Smooth muscle cell (in vitro differentiated cells): ENCODE measurements around the gene OR8B3. TPM values are rescaled to one million over a fixed set of nuclear protein-coding genes. Genes with fewer than 3 reads are reported as not detected.

ENCODE experiments used
- DNase-seq: peaks from one replicate; lab custom pipeline; 2025; ENCODE audit not compliant: unreplicated experiment; lab: John Stamatoyannopoulos, UW
- H2AFZ ChIP-seq: fragments of 200-600 bp; sonication (generic); 2 replicates; pipeline ENCODE4 v1.6.0; 2016; ENCODE audit warnings: antibody characterized with exemption, low read depth, mild to moderate bottlenecking
- H3F3A ChIP-seq: fragments of 200-600 bp; sonication (generic); 2 replicates; pipeline ENCODE4 v1.6.0; 2017; ENCODE audit warnings: antibody characterized with exemption, low read depth
- H3K27ac ChIP-seq: fragments of 200-600 bp; sonication (generic); 2 replicates; pipeline ENCODE4 v1.5.1; 2016; ENCODE audit warnings: low read depth, mild to moderate bottlenecking
- H3K27me3 ChIP-seq: fragments of 200-600 bp; sonication (generic); 2 replicates; pipeline ENCODE4 v1.6.1; 2016; ENCODE audit warnings: low read depth, mild to moderate bottlenecking
- H3K36me3 ChIP-seq: fragments of 200-600 bp; sonication (generic); 2 replicates; pipeline ENCODE4 v1.5.1; 2016; ENCODE audit warnings: low read depth
- H3K4me1 ChIP-seq: fragments of 200-600 bp; sonication (generic); 2 replicates; pipeline ENCODE4 v1.5.1; 2016; ENCODE audit warnings: low read depth
- H3K4me2 ChIP-seq: fragments of 200-600 bp; sonication (generic); 2 replicates; pipeline ENCODE4 v1.6.0; 2016; ENCODE audit warnings: mild to moderate bottlenecking
- H3K4me3 ChIP-seq: fragments of 200-600 bp; sonication (generic); 2 replicates; pipeline ENCODE4 v1.5.1; 2016; ENCODE audit warnings: mild to moderate bottlenecking
- H3K79me2 ChIP-seq: fragments of 200-600 bp; sonication (generic); 2 replicates; pipeline ENCODE4 v1.6.0; 2016; ENCODE audit warnings: low read depth, mild to moderate bottlenecking
- H3K9ac ChIP-seq: fragments of 200-600 bp; sonication (generic); 2 replicates; pipeline ENCODE4 v1.6.0; 2016; ENCODE audit warnings: low read depth
- H3K9me3 ChIP-seq: fragments of 200-600 bp; sonication (generic); replicated peaks from 2 replicates; pipeline ENCODE4 v1.5.1; 2016; ENCODE audit warnings: low read depth
- H4K20me1 ChIP-seq: fragments of 200-600 bp; sonication (generic); 2 replicates; pipeline ENCODE4 v1.6.0; 2016; ENCODE audit warnings: low read depth
- WGBS: methylation state at CpG from one replicate; pipeline ENCODE4 v1.1.7; 2016; ENCODE audit warnings: low lambda C conversion rate; 5-methylcytosine and 5-hydroxymethylcytosine counted together
- polyA plus RNA-seq: library from polyadenylated mRNA; unstranded; fragments of >200 nt; fragmentation: Nextera tagmentation; extraction: Ambion mirVana; gene quantifications from 2 replicates; pipeline ENCODE4 v1.2.1, GENCODE V29; 2016
- total RNA-seq: library from RNA; depleted of rRNA; stranded (reverse); fragments of >200 nt; gene quantifications from 2 replicates; pipeline ENCODE4 v1.2.3, GENCODE V29; 2014
- TF ChIP-seq, protein P1 (sequence below): fragments of 200-600 bp; sonication (generic); IDR thresholded peaks from 2 replicates; pipeline ENCODE4 v1.5.1; 2017; ENCODE audit warnings: borderline replicate concordance, mild to moderate bottlenecking, antibody characterized with exemption; ENCODE audit not compliant: insufficient read depth, poor library complexity, severe bottlenecking

The OR8B3 gene, protein sequence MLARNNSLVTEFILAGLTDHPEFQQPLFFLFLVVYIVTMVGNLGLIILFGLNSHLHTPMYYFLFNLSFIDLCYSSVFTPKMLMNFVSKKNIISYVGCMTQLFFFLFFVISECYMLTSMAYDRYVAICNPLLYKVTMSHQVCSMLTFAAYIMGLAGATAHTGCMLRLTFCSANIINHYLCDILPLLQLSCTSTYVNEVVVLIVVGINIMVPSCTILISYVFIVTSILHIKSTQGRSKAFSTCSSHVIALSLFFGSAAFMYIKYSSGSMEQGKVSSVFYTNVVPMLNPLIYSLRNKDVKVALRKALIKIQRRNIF
- total RNA-seq = not detected in 2 replicates
- not detected in 2 replicates for polyA plus RNA-seq

- Histone ChIP-seq H3K79me2 (no peaks in the 10 kb centered on the region), H3K9ac (no peak within 1 kb of the TSS)
- TF ChIP-seq, protein P1, sequence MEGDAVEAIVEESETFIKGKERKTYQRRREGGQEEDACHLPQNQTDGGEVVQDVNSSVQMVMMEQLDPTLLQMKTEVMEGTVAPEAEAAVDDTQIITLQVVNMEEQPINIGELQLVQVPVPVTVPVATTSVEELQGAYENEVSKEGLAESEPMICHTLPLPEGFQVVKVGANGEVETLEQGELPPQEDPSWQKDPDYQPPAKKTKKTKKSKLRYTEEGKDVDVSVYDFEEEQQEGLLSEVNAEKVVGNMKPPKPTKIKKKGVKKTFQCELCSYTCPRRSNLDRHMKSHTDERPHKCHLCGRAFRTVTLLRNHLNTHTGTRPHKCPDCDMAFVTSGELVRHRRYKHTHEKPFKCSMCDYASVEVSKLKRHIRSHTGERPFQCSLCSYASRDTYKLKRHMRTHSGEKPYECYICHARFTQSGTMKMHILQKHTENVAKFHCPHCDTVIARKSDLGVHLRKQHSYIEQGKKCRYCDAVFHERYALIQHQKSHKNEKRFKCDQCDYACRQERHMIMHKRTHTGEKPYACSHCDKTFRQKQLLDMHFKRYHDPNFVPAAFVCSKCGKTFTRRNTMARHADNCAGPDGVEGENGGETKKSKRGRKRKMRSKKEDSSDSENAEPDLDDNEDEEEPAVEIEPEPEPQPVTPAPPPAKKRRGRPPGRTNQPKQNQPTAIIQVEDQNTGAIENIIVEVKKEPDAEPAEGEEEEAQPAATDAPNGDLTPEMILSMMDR = no peak
Measured at GRCh38 chr11:124398924-124399323, at the start of gene OR8B3. Gene OR8B3, minus strand, starts transcription at chr11:124399024. Its CDS starts 1,673 bp downstream, at chr11:124397351.

GRCh38 chr11:124446916-124447315, 48.1 kb upstream of the OR8B3 start:
- Histone ChIP-seq H3K27me3 (no peaks in the 10 kb centered on the region), H3K36me3 (no peaks in the 10 kb centered on the region), H3K4me2 (no peak overlapping the region), H3K79me2 (no peaks in the 10 kb centered on the region), H4K20me1 (no peaks in the 10 kb centered on the region), H3K4me3 (no peak overlapping the region), H3K27ac (no peak overlapping the region), H3K9ac (no peak overlapping the region), H3K9me3 (no peaks in the 10 kb centered on the region), H2AFZ (no peak overlapping the region), H3F3A (no peaks in the 10 kb centered on the region), H3K4me1 (no peaks in the 10 kb centered on the region)
- TF ChIP-seq, protein P1 = no peak
- DNase-seq = no peak
- 90% methylated on average over 1 of the region's 1 CpG for WGBS

More at GRCh38 chr11:124398924-124399323, at the start of gene OR8B3:
- no peak within 1 kb of the TSS for H3K4me3 ChIP-seq
- no peak for DNase-seq
- no peaks in the 10 kb centered on the region for H3K36me3 ChIP-seq
- no peaks in the 10 kb centered on the region for H4K20me1 ChIP-seq
- H3K4me2 ChIP-seq = no peak within 1 kb of the TSS
- H3K27me3 ChIP-seq = no peaks in the 10 kb centered on the region
- no peak within 1 kb of the TSS for H3K27ac ChIP-seq
- no peaks in the 10 kb centered on the region for H3K4me1 ChIP-seq
- H3F3A ChIP-seq = no peaks in the 10 kb centered on the region
- no peaks in the 10 kb centered on the region for H3K9me3 ChIP-seq
- H2AFZ ChIP-seq = no peak within 1 kb of the TSS

GRCh38 chr11:124445646-124446150, 46.9 kb upstream of the OR8B3 start, which contains the start of gene OR8B8:
Gene OR8B8, minus strand, starts transcription at chr11:124445696. Its CDS starts 4,611 bp downstream, at chr11:124441085.
- no peaks in the 10 kb centered on the region for H3K79me2 ChIP-seq
- H3F3A ChIP-seq = no peaks in the 10 kb centered on the region
- no peaks in the 10 kb centered on the region for H3K4me1 ChIP-seq
- no peak within 1 kb of the TSS for H3K9ac ChIP-seq
- TF ChIP-seq, protein P1 = no peak
- H3K4me3 ChIP-seq = no peak within 1 kb of the TSS
- no peak within 1 kb of the TSS for H2AFZ ChIP-seq
- H4K20me1 ChIP-seq = no peaks in the 10 kb centered on the region
- no peaks in the 10 kb centered on the region for H3K27me3 ChIP-seq
- 96% methylated on average over 1 of the region's 1 CpG for WGBS
- H3K4me2 ChIP-seq = no peak within 1 kb of the TSS
- no peak for DNase-seq
- no peak within 1 kb of the TSS for H3K27ac ChIP-seq
- H3K9me3 ChIP-seq = no peaks in the 10 kb centered on the region
- no peaks in the 10 kb centered on the region for H3K36me3 ChIP-seq

DNA sequence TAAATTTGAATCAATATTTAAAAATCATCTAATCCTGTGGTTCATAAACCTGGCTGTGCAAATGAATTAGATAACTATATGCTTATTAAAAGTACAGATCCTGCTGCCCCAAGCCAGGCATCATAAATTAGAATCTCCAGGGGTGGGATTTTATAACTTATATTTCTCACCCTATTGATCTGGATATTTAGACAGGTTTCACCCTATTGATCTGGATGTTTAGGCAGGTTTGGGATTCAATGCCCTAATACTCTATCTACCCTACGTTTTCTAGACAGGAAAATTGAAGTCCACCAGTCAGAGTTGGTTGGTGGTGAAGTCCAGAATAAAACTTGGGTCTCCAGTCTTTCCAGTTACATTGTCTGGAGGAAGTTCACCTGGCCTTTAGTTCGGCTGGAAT, 44.0 kb upstream of the OR8B3 start:
- H3K27ac ChIP-seq = no peak overlapping the region
- H3K4me3 ChIP-seq = no peak overlapping the region
- TF ChIP-seq, protein P1 = no peak
- no peaks in the 10 kb centered on the region for H3F3A ChIP-seq
- H4K20me1 ChIP-seq = no peaks in the 10 kb centered on the region
- H3K4me2 ChIP-seq = no peak overlapping the region
- H3K36me3 ChIP-seq = no peaks in the 10 kb centered on the region
- 77% methylated on average over 2 of the region's 2 CpGs for WGBS
- no peak overlapping the region for H2AFZ ChIP-seq
- no peak for DNase-seq
- H3K79me2 ChIP-seq = no peaks in the 10 kb centered on the region
- no peaks in the 10 kb centered on the region for H3K9me3 ChIP-seq
- H3K9ac ChIP-seq = no peak overlapping the region
- no peaks in the 10 kb centered on the region for H3K4me1 ChIP-seq
- H3K27me3 ChIP-seq = peaks cover 3% of the 10 kb centered on the region
